HG03565 (cell line): ENCODE measurements around the gene SPAAR.

Source experiments
- ATAC-seq: cut with Tn5 transposase; IDR thresholded peaks from one replicate; pipeline ENCODE4 v1.9.1; 2021; ENCODE audit warnings: mild to moderate bottlenecking, moderate library complexity; ENCODE audit not compliant: unreplicated experiment

SPAAR gene

DNA sequence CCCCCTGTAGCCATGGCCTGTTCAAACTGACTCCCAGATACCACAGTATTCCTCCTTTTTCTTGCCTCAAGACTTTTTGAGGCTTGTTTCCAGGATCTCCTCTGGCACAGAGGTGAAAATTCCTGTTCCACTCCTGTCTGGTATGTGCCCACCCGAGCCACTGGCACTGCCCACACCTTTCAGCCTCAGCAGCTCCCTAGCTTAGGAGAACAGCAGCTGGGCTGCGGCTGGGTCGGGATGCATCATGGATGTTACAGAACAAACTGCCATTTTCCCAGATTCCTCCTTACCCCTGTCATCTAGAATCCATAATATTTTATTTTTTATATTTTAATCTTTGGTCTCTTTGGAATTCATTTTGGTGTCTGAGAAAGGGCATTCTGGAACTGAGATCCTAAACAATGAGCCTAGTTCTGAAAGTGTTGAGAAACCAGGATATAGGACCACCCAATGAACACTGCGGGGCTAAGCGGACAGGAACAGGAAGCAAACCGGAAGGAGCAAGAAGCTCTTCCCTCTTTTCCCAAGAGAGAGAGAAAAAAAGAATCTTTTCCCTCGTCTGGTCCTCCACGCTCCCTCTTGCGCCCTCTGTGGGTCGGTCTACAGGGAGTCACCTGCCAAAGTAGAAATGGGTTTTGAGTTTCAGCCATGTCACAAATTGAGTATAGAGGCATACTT is 36.2 kb downstream of the SPAAR start:
- ATAC-seq = no peak

DNA sequence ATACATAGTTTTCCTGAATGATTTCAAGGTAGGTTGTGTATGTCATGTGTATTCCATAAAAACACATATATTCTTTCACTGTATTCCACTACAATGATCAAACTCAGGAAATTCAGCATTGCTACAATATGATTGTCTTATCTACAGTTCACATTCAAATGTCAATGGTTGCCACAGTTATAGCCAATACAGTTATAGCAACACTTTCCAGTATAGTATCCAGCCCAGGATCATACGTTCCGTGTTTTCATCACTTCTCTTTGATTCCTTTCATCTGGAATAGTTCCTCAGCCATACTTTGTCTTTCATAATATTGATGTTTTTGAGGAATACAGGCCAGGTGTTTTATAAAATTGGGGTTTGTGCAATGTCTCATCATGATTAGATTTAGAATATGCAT is 39.2 kb downstream of the SPAAR start:
- ATAC-seq = no peak

DNA sequence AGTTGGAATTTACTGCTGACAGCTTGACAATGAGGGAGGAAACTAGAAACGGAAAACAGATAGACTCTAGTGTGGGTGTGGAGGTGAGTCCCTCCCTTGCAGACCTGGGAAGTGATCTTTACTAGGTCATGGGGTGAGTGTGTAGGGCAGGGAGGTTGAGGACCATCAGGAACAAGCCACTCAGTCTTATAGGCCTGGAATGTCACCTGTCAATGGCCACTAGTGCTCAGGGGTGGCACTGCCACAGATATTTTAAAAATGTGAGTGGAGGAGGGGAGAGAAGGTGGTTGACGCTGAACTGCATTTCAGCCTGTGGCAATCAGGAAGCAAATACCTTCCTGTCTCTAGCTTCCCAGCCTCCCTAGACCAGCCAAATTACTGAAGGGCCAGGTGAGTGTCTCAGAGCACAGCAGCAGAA is 39.6 kb downstream of the SPAAR start:
- no peak for ATAC-seq

DNA sequence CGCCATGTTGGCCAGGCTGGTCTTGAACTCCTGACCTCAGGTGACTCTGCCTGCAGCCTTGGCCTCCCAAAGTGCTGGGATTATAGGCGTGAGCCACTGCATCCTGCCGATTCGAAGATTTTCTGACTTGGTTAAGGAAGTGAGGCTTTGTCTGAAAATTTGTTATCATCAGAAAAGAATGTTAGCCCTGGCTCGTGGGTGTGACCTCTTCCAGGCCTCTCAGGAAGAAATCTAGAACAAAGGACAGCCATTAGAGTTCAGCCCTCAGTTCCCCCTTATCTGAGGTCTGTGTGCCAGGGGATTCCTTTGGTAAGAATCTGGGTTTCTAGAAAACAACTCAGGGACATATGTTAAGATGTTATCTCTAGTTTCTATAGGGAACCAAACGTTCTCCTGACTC is 42.4 kb downstream of the SPAAR start:
- ATAC-seq = no peak

DNA sequence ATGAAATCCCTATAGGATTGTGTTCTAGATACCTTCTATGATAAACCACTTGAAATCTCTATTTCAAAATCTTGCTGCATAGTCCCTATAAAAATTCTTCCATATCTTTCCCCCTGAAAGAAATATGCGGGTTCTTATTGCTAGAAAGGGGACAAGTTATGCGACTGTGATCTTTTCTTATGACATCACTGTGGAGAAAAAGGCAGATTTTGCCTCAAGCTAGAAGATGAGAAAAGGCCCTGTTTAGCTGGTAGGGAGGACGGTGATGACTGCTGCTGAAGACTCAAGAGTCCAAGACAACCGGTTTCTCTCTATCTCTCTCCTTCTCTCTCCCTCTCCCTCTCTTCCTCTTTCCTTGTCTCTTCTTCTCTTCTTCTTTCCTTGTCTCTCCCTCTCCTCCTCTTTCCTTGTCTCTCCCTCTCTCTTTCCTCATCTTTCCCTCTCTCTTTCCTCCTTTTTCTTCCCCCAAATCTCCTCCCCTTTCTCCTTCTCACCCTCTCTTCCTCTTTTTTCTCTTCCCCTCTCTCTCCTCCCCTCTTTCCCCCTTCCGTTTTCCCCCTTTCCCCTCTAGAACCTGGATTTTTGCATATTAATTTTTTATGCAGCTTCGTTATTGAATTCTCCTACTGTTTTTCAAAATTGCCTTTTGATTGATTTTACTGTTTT is 43.4 kb downstream of the SPAAR start:
- no peak for ATAC-seq

DNA sequence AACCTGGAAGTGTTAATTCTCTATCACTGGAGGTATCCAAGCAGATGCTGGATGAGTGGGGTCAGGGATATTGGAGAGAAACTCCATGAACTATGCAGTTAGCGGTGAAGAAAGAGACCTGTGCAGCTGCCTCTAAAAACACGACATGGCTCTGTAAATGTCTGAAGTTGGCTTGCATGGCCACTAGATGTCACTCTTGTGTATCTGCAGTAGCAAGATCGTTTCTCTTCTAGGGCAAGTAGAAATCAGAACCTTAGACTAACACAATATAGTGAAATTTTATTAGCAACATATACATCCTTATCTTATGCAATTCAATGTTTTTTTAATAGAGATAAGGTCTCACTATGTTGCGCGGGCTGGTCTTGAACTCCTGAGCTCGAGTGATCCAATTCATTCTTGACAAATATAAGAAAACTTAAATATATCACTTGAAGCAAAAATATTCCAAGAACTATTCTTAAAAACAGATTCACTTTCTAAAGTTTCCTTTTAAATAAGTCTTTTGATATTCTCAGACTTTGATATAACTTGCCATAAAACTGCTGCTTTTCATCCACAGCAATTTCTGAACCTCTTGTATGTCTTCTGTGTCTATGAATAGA is 45.8 kb downstream of the SPAAR start:
- ATAC-seq = no peak

DNA sequence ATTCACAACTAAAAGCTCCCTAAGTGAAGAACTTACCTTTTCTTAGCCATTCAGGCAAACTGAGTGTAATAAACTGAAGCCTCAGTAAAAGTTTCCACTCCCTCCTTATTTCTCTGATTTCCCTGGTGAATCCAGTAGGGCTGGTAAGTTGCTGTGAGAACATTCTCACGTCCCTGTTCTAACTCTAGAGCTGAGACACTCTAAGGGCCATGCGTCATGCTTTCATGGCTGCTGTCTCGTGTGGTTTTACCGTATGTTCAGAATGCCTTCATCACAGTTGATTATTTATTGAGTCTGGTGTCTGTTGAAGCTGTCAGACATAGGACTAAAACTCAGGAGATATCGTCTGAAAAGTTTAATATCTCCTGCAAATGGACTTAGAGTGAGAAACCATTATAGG is 47.4 kb downstream of the SPAAR start:
- no peak for ATAC-seq

DNA sequence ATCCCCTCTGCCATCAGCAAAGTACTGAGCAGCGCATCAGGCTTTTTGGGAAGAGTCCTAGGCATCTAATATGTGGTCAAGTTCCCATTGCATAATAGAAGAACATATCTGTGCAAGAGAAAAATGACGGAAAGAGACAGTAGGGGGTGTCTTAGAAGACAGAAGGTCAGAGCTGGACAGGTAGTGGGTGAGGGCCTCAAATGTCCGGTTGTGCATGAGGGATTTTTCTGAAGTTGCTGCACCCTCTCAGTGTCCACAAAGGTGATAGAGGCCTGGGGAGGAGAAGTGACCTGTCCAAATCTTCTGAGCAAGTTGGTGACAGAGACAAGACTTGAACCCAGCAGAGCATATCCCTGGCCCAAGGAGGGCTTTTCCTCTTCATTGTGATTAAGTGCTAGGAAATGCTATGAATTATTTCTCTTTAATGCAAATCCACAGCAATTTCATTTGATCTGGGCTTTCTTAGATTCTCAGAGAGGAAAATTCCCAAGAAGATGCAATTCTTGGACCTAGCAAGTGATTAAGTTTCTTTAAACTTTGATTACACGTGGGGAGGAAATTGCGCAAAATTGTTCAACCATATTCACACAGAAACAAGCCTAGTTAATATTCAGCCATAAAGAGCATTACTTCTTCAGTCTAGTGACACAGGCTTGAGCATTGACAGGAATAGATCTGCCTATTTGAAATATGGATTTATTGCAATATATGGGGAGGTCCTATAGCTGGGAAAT is 49.0 kb downstream of the SPAAR start, which contains the start of gene OR2S2:
Gene OR2S2 (minus strand): TSS at position 51 of the 734 bp plus-strand sequence. CDS start 56 bp downstream, outside the sequence.
- ATAC-seq = no peak

DNA sequence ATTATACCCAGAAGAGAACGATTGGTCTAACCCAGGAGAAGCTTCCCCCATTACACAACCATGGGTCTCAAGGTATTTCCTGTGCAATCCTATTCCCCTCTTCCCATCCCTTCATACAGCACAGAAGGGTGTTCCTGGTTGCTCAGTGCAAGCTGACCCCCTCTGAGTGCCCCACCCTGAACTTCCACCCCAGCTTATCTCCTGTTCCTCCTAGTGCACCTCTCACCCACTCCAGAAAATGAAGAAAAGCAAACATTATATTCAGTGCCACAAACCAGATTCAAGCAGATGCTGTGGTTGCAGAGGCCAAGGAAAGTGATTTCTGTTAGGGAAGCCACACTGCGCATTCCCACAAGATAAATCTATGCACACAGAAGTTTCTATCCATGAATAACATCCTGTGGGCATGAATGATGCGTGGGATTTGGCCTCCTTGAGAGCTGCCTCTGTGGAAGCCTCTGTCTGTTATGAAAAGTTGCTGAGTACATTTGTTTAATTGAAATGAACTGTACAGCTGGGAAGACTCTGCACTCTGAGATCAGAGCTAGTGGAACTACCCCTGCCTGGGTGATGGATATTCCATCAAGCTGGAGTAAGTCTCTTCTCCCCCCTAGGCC is 50.9 kb downstream of the SPAAR start:
- ATAC-seq = no peak
